Dedifferentiated amniotic fluid mesenchymal stem cell (primary cell): ENCODE measurements around the gene SLC25A51.
A peak's percentile ranks its signal among the peaks of the same experiment; 100 is the strongest.
"Not testable (repeated sequence)": the region's sequence is repeated elsewhere in the genome, so short reads cannot be mapped to it uniquely, and the experiment has no call there.

Experiments used
- DNase-seq: peaks from one replicate; pipeline ENCODE4 v3.0.0-alpha.2; 2016; ENCODE audit errors: extremely low spot score

SLC25A51 gene

GRCh38 chr9:37904445-37905130 lies 661 bp upstream of the SLC25A51 start:
- DNase-seq: no peak

- DNase-seq: no peak
Measured at GRCh38 chr9:37902796-37903646, 906 bp downstream of the SLC25A51 start.

- DNase-seq: no peak
Measured at GRCh38 chr9:37902131-37902530, 1.8 kb downstream of the SLC25A51 start.

GRCh38 chr9:37899041-37899440 lies 4.9 kb downstream of the SLC25A51 start:
- peak; percentile 75 for DNase-seq

GRCh38 chr9:37897665-37898064 lies 6.3 kb downstream of the SLC25A51 start:
- no peak for DNase-seq

- DNase-seq: no peak
Measured at GRCh38 chr9:37892063-37892462, 11.9 kb downstream of the SLC25A51 start.

- DNase-seq: not testable (repeated sequence)
Measured at GRCh38 chr9:37891042-37891441, 12.9 kb downstream of the SLC25A51 start.

- no peak for DNase-seq
Measured at GRCh38 chr9:37889536-37889935, 14.4 kb downstream of the SLC25A51 start.

- not testable (repeated sequence) for DNase-seq
Measured at GRCh38 chr9:37887977-37888583, 15.8 kb downstream of the SLC25A51 start.

- DNase-seq: no peak
Measured at GRCh38 chr9:37880916-37881479, 22.9 kb downstream of the SLC25A51 start.

- DNase-seq: no peak
Measured at GRCh38 chr9:37876376-37876775, 27.6 kb downstream of the SLC25A51 start.

GRCh38 chr9:37873955-37874354 lies 30.0 kb downstream of the SLC25A51 start:
- no peak for DNase-seq

- DNase-seq: no peak
Measured at GRCh38 chr9:37870799-37871176, 33.1 kb downstream of the SLC25A51 start.

GRCh38 chr9:37870081-37870798 lies 33.7 kb downstream of the SLC25A51 start:
- no peak for DNase-seq

- no peak for DNase-seq
Measured at GRCh38 chr9:37862530-37862929, 41.4 kb downstream of the SLC25A51 start.

- no peak for DNase-seq
Measured at GRCh38 chr9:37859043-37859442, 44.9 kb downstream of the SLC25A51 start.

- DNase-seq: no peak
Measured at GRCh38 chr9:37856551-37856950, 47.4 kb downstream of the SLC25A51 start.

- DNase-seq: no peak
Measured at GRCh38 chr9:37852222-37852621, 51.7 kb downstream of the SLC25A51 start.

- DNase-seq: peak; percentile 77
Measured at GRCh38 chr9:37840560-37841194, 63.2 kb downstream of the SLC25A51 start.

GRCh38 chr9:37839496-37840461 lies 64.1 kb downstream of the SLC25A51 start:
- DNase-seq: peak; percentile 37
